22Rv1 (cell line): ENCODE data around the gene LCE4A.
"Not testable (repeated sequence)": the region's sequence is repeated elsewhere in the genome, so short reads cannot be mapped to it uniquely, and the experiment has no call there.

ENCODE experiments used
- ZFX ChIP-seq: fragments of 450-650 bp; IDR thresholded peaks from 2 replicates; pipeline ENCODE4 v1.6.1; 2017; ENCODE audit warnings: antibody characterized with exemption, borderline replicate concordance
- TF ChIP-seq, protein P1 (sequence below): fragments of 450-650 bp; IDR thresholded peaks from 2 replicates; pipeline ENCODE4 v1.5.1; 2017; ENCODE audit warnings: mild to moderate bottlenecking

- TF ChIP-seq, protein P1, sequence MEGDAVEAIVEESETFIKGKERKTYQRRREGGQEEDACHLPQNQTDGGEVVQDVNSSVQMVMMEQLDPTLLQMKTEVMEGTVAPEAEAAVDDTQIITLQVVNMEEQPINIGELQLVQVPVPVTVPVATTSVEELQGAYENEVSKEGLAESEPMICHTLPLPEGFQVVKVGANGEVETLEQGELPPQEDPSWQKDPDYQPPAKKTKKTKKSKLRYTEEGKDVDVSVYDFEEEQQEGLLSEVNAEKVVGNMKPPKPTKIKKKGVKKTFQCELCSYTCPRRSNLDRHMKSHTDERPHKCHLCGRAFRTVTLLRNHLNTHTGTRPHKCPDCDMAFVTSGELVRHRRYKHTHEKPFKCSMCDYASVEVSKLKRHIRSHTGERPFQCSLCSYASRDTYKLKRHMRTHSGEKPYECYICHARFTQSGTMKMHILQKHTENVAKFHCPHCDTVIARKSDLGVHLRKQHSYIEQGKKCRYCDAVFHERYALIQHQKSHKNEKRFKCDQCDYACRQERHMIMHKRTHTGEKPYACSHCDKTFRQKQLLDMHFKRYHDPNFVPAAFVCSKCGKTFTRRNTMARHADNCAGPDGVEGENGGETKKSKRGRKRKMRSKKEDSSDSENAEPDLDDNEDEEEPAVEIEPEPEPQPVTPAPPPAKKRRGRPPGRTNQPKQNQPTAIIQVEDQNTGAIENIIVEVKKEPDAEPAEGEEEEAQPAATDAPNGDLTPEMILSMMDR: not testable (repeated sequence)
- not testable (repeated sequence) for TF ChIP-seq ZFX
Observed at GRCh38 chr1:152666171-152666570, 41.8 kb upstream of the LCE4A start.
